Mononuclear cell (primary cell): Measurements from ENCODE around the gene B3GNT7. TPM values are rescaled to one million over a fixed set of nuclear protein-coding genes. Genes with fewer than 3 reads are reported as not detected.
"Not testable (repeated sequence)": the region's sequence is repeated elsewhere in the genome, so short reads cannot be mapped to it uniquely, and the experiment has no call there.

Experiments used
- H3K27me3 ChIP-seq: 2 replicates; pipeline ENCODE4 v1.6.0; 2011; ENCODE audit warnings: low read length, control low read depth; ENCODE audit not compliant: insufficient read depth
- H3K4me1 ChIP-seq: 2 replicates; pipeline ENCODE4 v1.5.1; 2011; ENCODE audit warnings: mild to moderate bottlenecking, low read length, control low read depth; ENCODE audit not compliant: insufficient read depth
- H3K4me3 ChIP-seq: 2 replicates; pipeline ENCODE4 v1.5.1; 2011; ENCODE audit warnings: mild to moderate bottlenecking, low read length, moderate library complexity
- H3K9me3 ChIP-seq: 2 replicates; pipeline ENCODE4 v1.5.1; 2011; ENCODE audit warnings: low read depth, mild to moderate bottlenecking, control low read depth, low read length
- total RNA-seq: library from RNA; depleted of rRNA; stranded (reverse); fragments of >200 nt; gene quantifications from one replicate; pipeline ENCODE4 v1.2.3, GENCODE V29; 2012

B3GNT7 gene
- total RNA-seq, 1 donor, result 6.5 TPM

- Histone ChIP-seq H3K27me3 (no peaks in the 10 kb centered on the region), H3K4me1 (peaks cover 21% of the 10 kb centered on the region), H3K4me3 (no peak overlapping the region), H3K9me3 (no peaks in the 10 kb centered on the region)
Measured at GRCh38 chr2:231399853-231400680, 4.6 kb downstream of the B3GNT7 start.

- H3K27me3 ChIP-seq, H3K4me3 ChIP-seq, H3K9me3 ChIP-seq: not testable (repeated sequence)
- H3K4me1 ChIP-seq, result peaks cover 17% of the 10 kb centered on the region
Measured at GRCh38 chr2:231400681-231401080, 5.2 kb downstream of the B3GNT7 start.

- peaks cover 15% of the 10 kb centered on the region for H3K4me1 ChIP-seq
- not testable (repeated sequence) for H3K27me3 ChIP-seq, H3K9me3 ChIP-seq, H3K4me3 ChIP-seq
Measured at GRCh38 chr2:231401101-231401500, 5.6 kb downstream of the B3GNT7 start.

- H3K9me3 ChIP-seq, H3K4me1 ChIP-seq, H3K4me3 ChIP-seq, H3K27me3 ChIP-seq: not testable (repeated sequence)
Measured at GRCh38 chr2:231403421-231404182, 8.1 kb downstream of the B3GNT7 start.

GRCh38 chr2:231404183-231404578 lies 8.7 kb downstream of the B3GNT7 start:
- not testable (repeated sequence) for H3K4me1 ChIP-seq, H3K4me3 ChIP-seq, H3K9me3 ChIP-seq, H3K27me3 ChIP-seq

- H3K9me3 ChIP-seq, H3K27me3 ChIP-seq, H3K4me1 ChIP-seq, H3K4me3 ChIP-seq: not testable (repeated sequence)
Measured at GRCh38 chr2:231405601-231406367, 10.3 kb downstream of the B3GNT7 start.

GRCh38 chr2:231407686-231408085 lies 12.2 kb downstream of the B3GNT7 start:
- peaks cover 18% of the 10 kb centered on the region for H3K27me3 ChIP-seq
- not testable (repeated sequence) for H3K4me3 ChIP-seq, H3K9me3 ChIP-seq
- H3K4me1 ChIP-seq, result peaks cover 11% of the 10 kb centered on the region

GRCh38 chr2:231408304-231408703 lies 12.8 kb downstream of the B3GNT7 start:
- Histone ChIP-seq H3K27me3 (peaks cover 22% of the 10 kb centered on the region), H3K4me1 (peaks cover 12% of the 10 kb centered on the region)
- not testable (repeated sequence) for H3K9me3 ChIP-seq, H3K4me3 ChIP-seq

GRCh38 chr2:231409776-231410175 lies 14.3 kb downstream of the B3GNT7 start:
- Histone ChIP-seq H3K27me3 (peaks cover 25% of the 10 kb centered on the region), H3K4me1 (peaks cover 12% of the 10 kb centered on the region), H3K4me3 (no peak overlapping the region), H3K9me3 (no peaks in the 10 kb centered on the region)

- Histone ChIP-seq H3K27me3 (peaks cover 28% of the 10 kb centered on the region), H3K4me1 (peaks cover 12% of the 10 kb centered on the region), H3K4me3 (no peak overlapping the region), H3K9me3 (no peaks in the 10 kb centered on the region)
Measured at GRCh38 chr2:231410293-231411004, 14.9 kb downstream of the B3GNT7 start.

- H3K9me3 ChIP-seq, result no peaks in the 10 kb centered on the region
- H3K4me3 ChIP-seq, result no peak overlapping the region
- H3K4me1 ChIP-seq, result peaks cover 12% of the 10 kb centered on the region
- peaks cover 28% of the 10 kb centered on the region for H3K27me3 ChIP-seq
Measured at GRCh38 chr2:231411237-231411636, 15.7 kb downstream of the B3GNT7 start.

GRCh38 chr2:231411831-231412617 lies 16.5 kb downstream of the B3GNT7 start:
- H3K9me3 ChIP-seq, result no peaks in the 10 kb centered on the region
- H3K4me3 ChIP-seq, result peak overlapping the region; percentile 15
- peaks cover 12% of the 10 kb centered on the region for H3K4me1 ChIP-seq
- H3K27me3 ChIP-seq, result peaks cover 28% of the 10 kb centered on the region

- Histone ChIP-seq H3K4me1 (peaks cover 12% of the 10 kb centered on the region), H3K9me3 (no peaks in the 10 kb centered on the region), H3K4me3 (no peak overlapping the region), H3K27me3 (peaks cover 28% of the 10 kb centered on the region)
Measured at GRCh38 chr2:231412618-231412963, 17.1 kb downstream of the B3GNT7 start.

GRCh38 chr2:231413456-231413855 lies 17.9 kb downstream of the B3GNT7 start:
- peaks cover 28% of the 10 kb centered on the region for H3K27me3 ChIP-seq
- peaks cover 12% of the 10 kb centered on the region for H3K4me1 ChIP-seq

More at GRCh38 chr2:231413456-231413855, 17.9 kb downstream of the B3GNT7 start:
- Histone ChIP-seq H3K4me3 (no peak overlapping the region), H3K9me3 (no peaks in the 10 kb centered on the region)
